RWPE1 (cell line): Measurements from ENCODE around the gene PDZK1.
"Not testable (repeated sequence)": the region's sequence is repeated elsewhere in the genome, so short reads cannot be mapped to it uniquely, and the experiment has no call there.

Source experiments
- CTCF ChIA-PET: fragments of 350-600 bp; sonication (Branson Sonifier 250); formaldehyde crosslinking; extraction: SDS; loops from one replicate; lab custom pipeline; 2021; lab: Yijun Ruan, JAX
- POLR2A ChIA-PET: fragments of 400-600 bp; formaldehyde crosslinking; extraction: SDS; loops from one replicate; lab custom pipeline; 2020; ENCODE audit warnings: antibody characterized with exemption; ENCODE audit not compliant: low non-redundant PET; lab: Yijun Ruan, JAX
- DNase-seq: peaks from one replicate; pipeline ENCODE4 v3.0.0; 2012; ENCODE audit warnings: low spot score
- H3K27ac ChIP-seq: fragments of 450-650 bp; 2 replicates; pipeline ENCODE4 v1.5.1; 2017

PDZK1 gene

DNA sequence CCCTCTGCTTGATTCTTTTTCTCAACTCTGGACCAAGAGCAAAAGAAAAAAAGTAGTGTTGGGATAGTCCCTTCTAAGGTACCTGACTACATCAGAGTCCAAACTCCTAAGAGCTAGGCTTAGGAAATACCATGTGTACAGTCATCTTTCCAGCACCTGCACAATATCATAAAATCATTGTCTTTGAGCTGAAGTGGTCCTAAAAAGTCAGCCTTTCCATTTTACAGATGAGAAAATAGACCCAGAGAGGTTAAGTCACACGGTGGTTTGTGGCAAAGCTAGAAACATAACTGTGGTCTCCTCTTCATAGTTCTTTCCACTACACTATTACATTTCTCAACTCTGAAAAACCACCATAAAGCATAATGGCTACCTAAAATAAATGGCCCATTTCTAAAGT lies 63.2 kb downstream of the PDZK1 start:
- CTCF ChIA-PET, POLR2A ChIA-PET, DNase-seq, H3K27ac ChIP-seq: not testable (repeated sequence)

DNA sequence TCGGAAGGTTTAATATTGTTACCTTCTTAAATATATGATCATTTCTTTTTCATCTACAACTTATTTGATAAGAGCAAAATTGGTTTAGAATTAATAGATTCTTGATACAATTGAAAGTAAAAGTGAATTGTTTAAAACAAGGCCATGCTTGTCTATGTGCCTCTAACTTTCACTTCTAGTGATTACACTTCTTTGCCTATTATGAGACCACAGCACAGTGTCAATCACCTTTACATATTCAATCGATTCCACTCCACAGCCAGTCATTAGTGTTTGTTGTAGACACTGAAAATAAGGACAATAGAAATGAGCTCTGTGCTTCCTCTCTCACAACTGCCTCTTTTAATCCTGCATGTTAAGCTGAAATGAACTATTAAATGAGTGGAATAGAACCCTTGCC lies 65.3 kb downstream of the PDZK1 start:
- H3K27ac ChIP-seq, POLR2A ChIA-PET, CTCF ChIA-PET, DNase-seq: not testable (repeated sequence)

- POLR2A ChIA-PET, DNase-seq, H3K27ac ChIP-seq, CTCF ChIA-PET: not testable (repeated sequence)
Measured at GRCh38 chr1:145636237-145636636, 70.9 kb downstream of the PDZK1 start.

DNA sequence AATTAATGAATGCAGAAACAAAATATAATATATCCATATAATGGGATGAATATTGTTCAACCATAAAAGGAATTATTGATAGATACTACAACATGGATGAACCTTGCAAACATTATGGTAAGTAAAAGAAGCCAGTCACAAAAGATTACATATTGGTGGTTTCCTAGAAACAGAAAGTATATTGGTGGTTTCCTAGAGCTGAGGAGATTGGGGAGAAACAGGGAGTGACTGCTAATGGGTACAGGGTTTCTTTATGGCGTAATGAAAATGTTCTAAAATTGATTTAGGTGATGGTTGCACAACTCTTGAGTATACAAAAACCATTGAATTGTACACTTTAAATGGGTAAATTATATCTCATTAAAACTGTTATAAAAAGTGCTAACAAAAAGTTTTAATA lies 85.0 kb downstream of the PDZK1 start:
- DNase-seq, CTCF ChIA-PET: not testable (repeated sequence)

More for the DNA sequence above, 85.0 kb downstream of the PDZK1 start:
- POLR2A ChIA-PET, H3K27ac ChIP-seq: not testable (repeated sequence)
